ENCODE results near the gene UGT2B7.

The UGT2B7 gene

DNA sequence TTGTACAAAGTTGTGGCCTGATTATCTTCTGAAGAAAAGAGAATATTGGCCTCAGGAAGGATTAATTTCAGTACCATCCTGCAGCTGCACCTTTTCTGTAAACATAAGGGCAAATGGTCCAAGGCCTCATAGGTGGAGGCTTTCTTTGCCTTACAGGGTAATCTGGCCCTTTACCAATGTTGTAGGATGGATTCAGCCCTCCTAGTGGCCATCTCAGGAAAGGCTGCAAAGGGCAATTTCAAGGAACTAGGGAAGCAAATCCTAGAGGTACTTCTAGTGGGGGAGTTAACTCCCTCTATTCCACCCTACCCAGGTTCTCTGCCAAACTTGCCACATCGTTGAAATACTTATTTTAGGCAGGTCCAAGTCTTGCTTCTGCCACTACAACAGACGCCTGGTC lies 60.6 kb downstream of the UGT2B7 start:
- DNase-seq: no peak
